Measurements from ENCODE around the gene WASL. TPM values are rescaled to one million over a fixed set of nuclear protein-coding genes. Genes with fewer than 3 reads are reported as not detected.

The WASL gene
- total RNA-seq = 10 to 100 TPM; 30.0 to 45.7 (median 32.2) TPM

- TF ChIP-seq CTCF (IDR thresholded peaks at IDR 0.05; ENCODE audit: low read depth) = no peak
These were observed at the start of gene WASL for GRCh38 chr7:123748734-123749536. WASL (minus strand) TSS chr7:123749003; CDS start chr7:123748734, 269 bp downstream.

GRCh38 chr7:123797673-123798531 lies 49.1 kb upstream of the WASL start:
- TF ChIP-seq CTCF (IDR thresholded peaks at IDR 0.05; ENCODE audit: low read depth) = no peak

- no peak for TF ChIP-seq CTCF (IDR thresholded peaks at IDR 0.05; ENCODE audit: low read depth)
These were observed 47.8 kb upstream of the WASL start for GRCh38 chr7:123796568-123796967.

GRCh38 chr7:123795917-123796316 lies 47.1 kb upstream of the WASL start:
- no peak for TF ChIP-seq CTCF (IDR thresholded peaks at IDR 0.05; ENCODE audit: low read depth)

- no peak for TF ChIP-seq CTCF (IDR thresholded peaks at IDR 0.05; ENCODE audit: low read depth)
These were observed 43.7 kb upstream of the WASL start for GRCh38 chr7:123792547-123792946.

DNA sequence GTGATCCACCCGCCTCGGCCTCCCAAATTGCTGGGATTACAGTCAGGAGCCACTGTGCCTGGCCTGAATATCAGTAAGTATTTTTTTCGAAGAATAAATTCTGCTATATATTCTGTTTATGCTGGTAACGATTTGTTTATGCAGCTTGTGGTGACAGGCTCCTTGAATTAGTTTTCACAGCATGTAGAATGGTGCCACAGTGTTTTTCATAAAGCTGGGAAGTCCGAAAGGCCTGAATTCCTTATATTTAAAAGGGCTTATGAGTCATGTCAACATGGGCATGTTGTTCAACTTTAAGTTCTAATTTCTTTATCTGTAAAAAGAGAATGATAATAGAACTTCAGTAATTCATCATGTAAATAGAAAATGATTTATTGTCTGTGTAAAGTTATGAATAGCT lies 42.2 kb upstream of the WASL start:
- TF ChIP-seq CTCF (IDR thresholded peaks at IDR 0.05; ENCODE audit: low read depth) = no peak

- no peak for TF ChIP-seq CTCF (IDR thresholded peaks at IDR 0.05; ENCODE audit: low read depth)
These were observed 41.0 kb upstream of the WASL start for GRCh38 chr7:123789817-123790216.

Data from subcutaneous adipose tissue (tissue), 4 donors.